H1 (cell line): ENCODE results near the gene DNMT1. TPM values are rescaled to one million over a fixed set of nuclear protein-coding genes. Genes with fewer than 3 reads are reported as not detected.

Experiments used
- CTCF ChIA-PET: fragments of 300-600 bp; sonication (Branson Sonifier 250); formaldehyde crosslinking; loops from one replicate; lab custom pipeline; 2021; ENCODE audit not compliant: partially characterized antibody; lab: Charles Lee
- POLR2A ChIA-PET: fragments of 300-600 bp; sonication (Branson Sonifier 250); formaldehyde crosslinking; loops from one replicate; lab custom pipeline; 2021; ENCODE audit warnings: inconsistent platforms; ENCODE audit not compliant: partially characterized antibody; lab: Charles Lee
- DNase-seq, 2 experiments: peaks; one replicate each; pipeline versions ENCODE4 v3.0.0 to v3.0.0-alpha.2; 2010 to 2022; ENCODE audit warnings: low spot score in 2 of 2, low read depth in 1 of 2, mixed read lengths in 1 of 2
- FAIRE-seq: peaks from 2 replicates; lab custom pipeline; 2011; peaks lifted over from hg19 to GRCh38; lab: Jason Lieb, UNC
- H2AFZ ChIP-seq: 2 replicates; pipeline ENCODE4 v1.8.1; 2012; ENCODE audit warnings: low read length, inconsistent platforms
- H2AK5ac ChIP-seq: 2 replicates; pipeline ENCODE4 v1.6.1; 2013; ENCODE audit warnings: low read depth, low read length
- H2BK120ac ChIP-seq: replicated peaks from 2 replicates; pipeline ENCODE3; 2013; ENCODE audit warnings: low read depth, low read length, inconsistent platforms
- H2BK12ac ChIP-seq: 2 replicates; pipeline ENCODE4 v1.6.1; 2013; ENCODE audit warnings: low read depth, low read length
- H2BK15ac ChIP-seq: 2 replicates; pipeline ENCODE4 v1.6.1; 2013; ENCODE audit warnings: low read length
- H2BK20ac ChIP-seq: 2 replicates; pipeline ENCODE4 v1.6.1; 2013; ENCODE audit warnings: low read length
- H2BK5ac ChIP-seq: 2 replicates; pipeline ENCODE4 v1.6.1; 2013; ENCODE audit warnings: low read depth, low read length
- H3K14ac ChIP-seq: 2 replicates; pipeline ENCODE4 v1.6.1; 2013; ENCODE audit warnings: inconsistent platforms; ENCODE audit not compliant: insufficient read length
- H3K18ac ChIP-seq: 2 replicates; pipeline ENCODE4 v1.6.1; 2013; ENCODE audit warnings: low read length; ENCODE audit errors: extremely low read depth
- H3K23ac ChIP-seq: 2 replicates; pipeline ENCODE4 v1.6.1; 2013; ENCODE audit warnings: inconsistent platforms; ENCODE audit not compliant: insufficient read length
- H3K23me2 ChIP-seq: 2 replicates; pipeline ENCODE4 v1.6.1; 2013; ENCODE audit warnings: low read depth, low read length
- H3K27ac ChIP-seq: 2 replicates; pipeline ENCODE4 v1.6.1; 2011; ENCODE audit warnings: low read depth, low read length, inconsistent platforms
- H3K27me3 ChIP-seq, 4 experiments: replicated peaks in 1 of 4; 1 replicate in 1 of 4; 2 replicates in 3 of 4; pipeline versions ENCODE4 v1.6.1 to v1.8.1; 2011 to 2013; ENCODE audit warnings: low read length in 3 of 4, mild to moderate bottlenecking in 3 of 4, inconsistent platforms in 2 of 4, mixed read lengths in 2 of 4, moderate library complexity in 1 of 4; ENCODE audit not compliant: control insufficient read depth in 3 of 4, insufficient read depth in 3 of 4; ENCODE audit errors: extremely low read depth in 1 of 4
- H3K36me3 ChIP-seq, 4 experiments: 2 replicates each; pipeline versions ENCODE4 v1.6.1 to v1.8.1; 2011 to 2013; ENCODE audit warnings: mild to moderate bottlenecking in 4 of 4, low read length in 3 of 4, moderate library complexity in 2 of 4, control low read depth in 1 of 4, inconsistent platforms in 1 of 4; ENCODE audit not compliant: insufficient read depth in 4 of 4, control insufficient read depth in 2 of 4
- H3K4ac ChIP-seq: replicated peaks from 2 replicates; pipeline ENCODE3; 2013; ENCODE audit warnings: low read length, low read depth, mixed read lengths, inconsistent platforms; ENCODE audit not compliant: insufficient read length
- H3K4me1 ChIP-seq, 4 experiments: replicated peaks in 1 of 4; 1 replicate in 1 of 4; 2 replicates in 3 of 4; pipeline versions ENCODE4 v1.6.1 to v1.8.1; 2011 to 2013; ENCODE audit warnings: low read length in 3 of 4, inconsistent platforms in 2 of 4, mixed read lengths in 1 of 4; ENCODE audit not compliant: insufficient read depth in 4 of 4, control insufficient read depth in 3 of 4
- H3K4me2 ChIP-seq, 2 experiments: 2 replicates each; pipeline versions ENCODE4 v1.6.1 to v1.8.1; 2011 to 2013; ENCODE audit warnings: low read depth in 2 of 2, low read length in 2 of 2, control low read depth in 1 of 2, inconsistent platforms in 1 of 2, mild to moderate bottlenecking in 1 of 2; ENCODE audit not compliant: insufficient read depth in 1 of 2
- H3K4me3 ChIP-seq, 4 experiments: fragments of 200-600, 300-600 bp in 1 of 4; sonication (generic), shearing (Covaris generic), sonication (Bioruptor Twin) in 1 of 4; 2 replicates each; pipeline versions ENCODE4 v1.5.1 to v1.8.1; 2011 to 2016; ENCODE audit warnings: low read length in 4 of 4, low read depth in 3 of 4, control low read depth in 2 of 4, inconsistent platforms in 2 of 4, mild to moderate bottlenecking in 2 of 4, mixed read lengths in 1 of 4, moderate library complexity in 1 of 4; ENCODE audit not compliant: insufficient read depth in 2 of 4; ENCODE audit errors: extremely low read depth in 1 of 4
- H3K56ac ChIP-seq: replicated peaks from 2 replicates; pipeline ENCODE3; 2013; ENCODE audit warnings: low read depth, mild to moderate bottlenecking, mixed read lengths, low read length, inconsistent platforms; ENCODE audit not compliant: insufficient read length
- H3K79me1 ChIP-seq: 2 replicates; pipeline ENCODE4 v1.6.1; 2013; ENCODE audit warnings: low read depth, low read length, control low read depth
- H3K79me2 ChIP-seq, 2 experiments: 2 replicates each; pipeline versions ENCODE4 v1.6.1 to v1.8.1; 2012 to 2013; ENCODE audit warnings: low read length in 2 of 2, mild to moderate bottlenecking in 2 of 2, inconsistent platforms in 1 of 2; ENCODE audit not compliant: insufficient read depth in 2 of 2, control insufficient read depth in 1 of 2
- H3K9ac ChIP-seq, 4 experiments: replicated peaks in 1 of 4; 1 replicate in 1 of 4; 2 replicates in 3 of 4; pipeline versions ENCODE4 v1.6.1 to v1.8.1; 2011 to 2013; ENCODE audit warnings: low read depth in 3 of 4, low read length in 3 of 4, control low read depth in 2 of 4, mild to moderate bottlenecking in 2 of 4, moderate library complexity in 2 of 4, inconsistent platforms in 1 of 4; ENCODE audit errors: extremely low read depth in 1 of 4
- H3K9me3 ChIP-seq, 2 experiments: 2 replicates each; pipeline versions ENCODE4 v1.6.1 to v1.8.1; 2012 to 2013; ENCODE audit warnings: mild to moderate bottlenecking in 2 of 2, moderate library complexity in 2 of 2, control low read depth in 1 of 2, inconsistent platforms in 1 of 2, low read depth in 1 of 2, low read length in 1 of 2, mixed read lengths in 1 of 2; ENCODE audit not compliant: insufficient read depth in 2 of 2
- H4K20me1 ChIP-seq, 2 experiments: replicated peaks in 1 of 2; 2 replicates each; pipeline versions ENCODE3 to v1.8.1; 2011 to 2013; ENCODE audit warnings: inconsistent platforms in 2 of 2, low read length in 2 of 2, mild to moderate bottlenecking in 1 of 2; ENCODE audit not compliant: insufficient read depth in 2 of 2, control insufficient read depth in 1 of 2
- H4K5ac ChIP-seq: 2 replicates; pipeline ENCODE4 v1.6.1; 2013; ENCODE audit warnings: low read length, low read depth, mixed read lengths, inconsistent platforms; ENCODE audit not compliant: insufficient read length
- H4K8ac ChIP-seq: 2 replicates; pipeline ENCODE4 v1.8.0; 2013; ENCODE audit warnings: mild to moderate bottlenecking, moderate library complexity, low read length, inconsistent platforms; ENCODE audit not compliant: insufficient read depth; ENCODE audit errors: extremely low read depth
- H4K91ac ChIP-seq: replicated peaks from 2 replicates; pipeline ENCODE3; 2013; ENCODE audit warnings: low read length, mixed read lengths, inconsistent platforms; ENCODE audit not compliant: insufficient read length
- KDM1A ChIP-seq: fragments of 200-600, 300-600 bp; sonication (generic); IDR thresholded peaks from 2 replicates; pipeline ENCODE4 v1.7.1; 2016; ENCODE audit warnings: mild to moderate bottlenecking, low read length, borderline replicate concordance
- KDM4A ChIP-seq: IDR thresholded peaks from one replicate; pipeline ENCODE4 v1.7.1; 2012; ENCODE audit warnings: low read depth, mild to moderate bottlenecking, moderate library complexity, low read length, inconsistent platforms; ENCODE audit not compliant: severe bottlenecking
- KDM5A ChIP-seq: fragments of 200-600 bp; IDR thresholded peaks from 2 replicates; pipeline ENCODE4 v1.7.1; 2012; ENCODE audit warnings: mild to moderate bottlenecking, low read length, inconsistent platforms, mixed read lengths
- RFX5 ChIP-seq: IDR thresholded peaks from 2 replicates; pipeline ENCODE4 v1.6.1; 2011; ENCODE audit warnings: low read depth, low read length, improper control_type of control experiment, borderline replicate concordance
- RNF2 ChIP-seq: fragments of 200-900, 300-1000 bp; sonication (generic); IDR thresholded peaks from 2 replicates; pipeline ENCODE4 v1.7.1; 2016; ENCODE audit warnings: borderline replicate concordance, low read depth, mild to moderate bottlenecking, antibody characterized with exemption, low read length; ENCODE audit not compliant: poor library complexity, severe bottlenecking; ENCODE audit errors: missing control alignments
- SUZ12 ChIP-seq: fragments of 200-600 bp; sonication (generic); IDR thresholded peaks from 2 replicates; pipeline ENCODE4 v1.6.1; 2012; ENCODE audit warnings: mild to moderate bottlenecking, inconsistent platforms, low read length, moderate library complexity, mixed read lengths
- ZNF274 ChIP-seq: IDR thresholded peaks from 2 replicates; pipeline ENCODE4 v1.7.0; 2012; ENCODE audit warnings: low read length, borderline replicate concordance; ENCODE audit errors: extremely low read depth
- WGBS, 2 experiments: shearing (Covaris generic) in 1 of 2; methylation state at CpG; one replicate each; pipeline versions ENCODE4 v1.1.6 to v1.1.7; 2013 to 2015; ENCODE audit warnings: low lambda C conversion rate in 2 of 2, mixed read lengths in 2 of 2, inconsistent platforms in 1 of 2, low coverage in 1 of 2, missing lambda C conversion rate in 1 of 2; ENCODE audit not compliant: insufficient replicate concordance in 2 of 2, insufficient coverage in 1 of 2, insufficient read length in 1 of 2; ENCODE audit errors: extremely low coverage in 1 of 2, missing lambda C conversion rate in 1 of 2; 5-methylcytosine and 5-hydroxymethylcytosine counted together
- polyA plus RNA-seq, 7 experiments: library from polyadenylated mRNA; depleted of rRNA in 3 of 7; stranded (reverse) in 5 of 7; unstranded in 2 of 7; fragments of >200 nt in 5 of 7; fragments of 200-250 nt in 2 of 7; gene quantifications; 1 replicate in 5 of 7; 2 replicates in 1 of 7; 4 replicates in 1 of 7; pipeline versions ENCODE4 v1.2.1 to v1.2.3, GENCODE V29; 2011 to 2013; ENCODE audit warnings: missing spikeins in 2 of 7, mixed read lengths in 2 of 7
- total RNA-seq: library from RNA; stranded (reverse); fragmentation: NEBNext Ultra II Directional; extraction: Animal tissue kit (Norgen Biotek cat#: 25700); gene quantifications from 2 replicates; pipeline ENCODE4 v1.2.1, GENCODE V29; 2021

The DNMT1 gene
- total and polyA plus RNA-seq, 2 of the 8 experiments (the other 6 are each of a cell fraction or from before 2014, with no cell fraction given): 101 to 210 TPM

GRCh38 chr19:10149427-10149826, 45.3 kb downstream of the DNMT1 start:
- Histone ChIP-seq H2BK120ac (no peak overlapping the region), H4K91ac (no peak overlapping the region), H3K36me3 (peaks cover 51 to 88% (median 77%) of the 10 kb centered on the region in 4 experiments), H3K79me2 (no peaks in the 10 kb centered on the region), H4K20me1 (peaks cover 0 to 10% of the 10 kb centered on the region in 2 experiments), H3K4me3 (no peak overlapping the region), H2BK20ac (no peak overlapping the region), H3K4ac (no peak overlapping the region), H3K23ac (no peak overlapping the region), H2AFZ (no peak overlapping the region), H3K14ac (no peak overlapping the region), H3K27ac (no peak overlapping the region), H3K4me1 (no peaks in the 10 kb centered on the region), H2AK5ac (no peak overlapping the region), H3K9me3 (no peaks in the 10 kb centered on the region), H3K56ac (no peak overlapping the region), H2BK12ac (no peak overlapping the region), H3K79me1 (no peaks in the 10 kb centered on the region; the same call in 1 of the 2 replicates), H3K18ac (no peak overlapping the region), H3K9ac (no peak overlapping the region), H4K5ac (no peak overlapping the region), H2BK5ac (no peak overlapping the region), H3K27me3 (no peaks in the 10 kb centered on the region), H4K8ac (no peak overlapping the region), H3K4me2 (no peak overlapping the region), H3K23me2 (no peaks in the 10 kb centered on the region), H2BK15ac (no peak overlapping the region)
- TF ChIP-seq SUZ12 (no peak), KDM1A (no peak), KDM5A (no peak), RNF2 (no peak), ZNF274 (no peak), KDM4A (no peak), RFX5 (no peak)
- ChIA-PET CTCF (no interaction called here), POLR2A (interaction anchor here (0.6 to 0.8 kb wide), 2 partner anchors 21 to 59 kb away, joined by 3 to 4 read pairs; no protein-coding TSS in a partner anchor)
- DNase-seq: no peak
- WGBS, 2 experiments: 93% methylated on average over 12 of the region's 12 CpGs; no CpG with 5 or more reads in 1 of the 2 experiments
- FAIRE-seq: no peak
